Hematopoietic multipotent progenitor cell (in vitro differentiated cells): ENCODE measurements around the gene RNF32. TPM values are rescaled to one million over a fixed set of nuclear protein-coding genes. Genes with fewer than 3 reads are reported as not detected.
"Not testable (repeated sequence)": the region's sequence is repeated elsewhere in the genome, so short reads cannot be mapped to it uniquely, and the experiment has no call there.

ENCODE experiments used
- DNase-seq, 3 donors: peaks; one replicate each; pipeline ENCODE4 v3.0.0-alpha.2; 2011 to 2015; ENCODE audit warnings: low read depth in 2 of 3, low spot score in 2 of 3
- total RNA-seq: library from RNA; depleted of rRNA; stranded (reverse); fragments of >200 nt; gene quantifications from one replicate; pipeline ENCODE4 v1.2.3, GENCODE V29; 2012

RNF32 gene
- total RNA-seq, 1 donor: 0.27 TPM

DNA sequence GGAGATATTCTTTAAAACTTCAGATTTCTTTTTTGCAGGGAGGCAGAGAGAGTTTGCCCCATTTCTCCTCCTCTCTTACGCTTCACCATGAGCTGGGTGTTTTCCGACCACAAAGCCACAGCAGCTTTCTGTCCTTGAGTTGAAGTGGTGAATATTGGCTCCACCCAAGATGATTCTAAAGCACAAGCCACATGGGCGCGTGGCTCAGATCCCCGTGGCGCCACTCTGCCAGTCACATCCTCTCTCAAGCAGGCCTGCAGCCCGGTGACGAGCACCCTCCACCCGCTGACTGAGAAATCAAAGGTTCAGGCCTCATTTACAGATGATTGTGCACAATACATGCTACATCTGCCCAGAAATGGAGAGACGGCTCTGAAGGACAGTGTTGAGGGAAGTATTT, 27.6 kb upstream of the RNF32 start:
- peak; percentile 29 to 60 (median 54) for DNase-seq

DNA sequence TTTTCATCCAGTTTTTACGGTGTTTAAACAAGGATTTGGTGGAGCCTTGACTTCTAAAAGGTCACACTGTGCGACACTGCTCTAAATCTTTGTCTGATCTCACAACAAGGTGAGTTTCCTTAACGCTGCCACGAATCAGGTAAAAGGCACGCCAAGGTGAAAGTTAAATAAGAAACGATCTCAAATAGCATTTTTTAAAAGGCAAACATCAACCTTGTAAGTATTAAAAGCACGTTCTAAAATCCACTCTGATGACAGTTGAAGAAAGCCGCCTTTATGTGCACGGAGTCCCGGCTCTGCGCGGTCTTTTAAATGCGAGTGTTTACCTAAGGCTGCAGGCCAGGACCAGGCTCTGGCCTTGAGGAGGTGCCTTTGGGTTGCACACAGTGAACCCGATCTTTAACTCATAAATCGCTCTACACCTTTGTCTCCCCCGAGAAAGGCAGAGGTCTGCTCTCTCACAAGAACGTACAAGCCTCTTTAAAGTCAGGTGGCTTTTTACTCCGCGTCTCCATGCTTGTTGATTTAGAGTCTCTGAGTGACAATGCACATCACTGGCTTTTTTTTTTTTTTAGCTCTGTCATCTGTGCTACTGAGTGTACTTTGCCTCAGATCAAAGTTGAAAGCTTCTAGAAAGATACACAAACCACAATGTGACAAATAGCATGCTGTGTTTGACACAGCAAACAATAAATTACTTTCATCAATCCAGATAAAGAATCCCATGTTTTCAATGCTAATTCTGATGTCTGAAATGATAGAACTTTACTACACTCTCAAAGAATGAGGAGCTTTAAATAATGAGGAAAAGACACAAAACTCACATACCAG, 25.9 kb upstream of the RNF32 start:
- no peak for DNase-seq

DNA sequence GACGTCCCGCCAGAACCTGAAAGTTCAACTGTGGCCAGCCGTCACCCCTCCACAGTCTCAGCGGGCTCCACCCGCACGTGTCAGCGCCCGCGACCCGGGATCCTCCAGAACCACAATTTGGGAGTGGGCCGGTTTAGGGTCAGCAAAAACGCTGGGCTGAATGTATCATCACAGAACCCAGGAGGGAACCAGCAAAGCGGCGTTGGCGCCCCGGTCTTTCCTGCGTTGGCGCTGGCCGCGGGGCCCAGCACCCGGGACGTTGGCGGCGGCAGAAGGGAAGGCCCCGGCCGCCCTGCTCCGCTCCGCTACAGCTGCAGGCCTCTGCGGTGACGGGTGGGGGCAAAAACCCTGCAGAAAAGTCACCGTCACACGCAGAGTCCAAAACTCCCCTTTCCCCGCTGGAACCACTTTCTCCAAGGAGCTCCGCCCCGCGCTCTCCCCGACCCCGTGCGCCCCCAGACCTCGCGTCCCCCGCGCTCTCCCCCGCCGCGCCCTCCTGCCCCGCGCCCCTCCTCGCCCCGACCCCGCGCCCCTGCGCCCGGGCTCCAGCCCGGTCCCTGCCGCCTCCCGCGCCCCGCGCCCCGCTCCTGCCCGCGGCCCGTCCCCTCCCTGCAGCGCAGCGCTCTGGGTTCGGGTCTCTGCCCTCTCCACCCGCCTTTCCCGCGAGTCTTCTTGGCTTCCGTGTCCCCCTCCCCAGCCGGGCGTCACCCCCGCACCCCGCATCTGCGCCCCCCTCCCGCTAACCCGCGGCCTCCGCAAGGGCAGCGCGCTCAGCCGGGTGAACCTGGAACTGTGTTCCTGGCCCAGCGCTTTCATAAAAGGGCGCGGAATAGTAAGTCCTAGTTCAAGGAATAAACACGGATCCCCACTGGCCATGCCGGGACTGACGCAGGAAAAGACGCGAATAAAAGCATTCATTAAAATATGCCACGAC, 24.0 kb upstream of the RNF32 start:
- no peak for DNase-seq

DNA sequence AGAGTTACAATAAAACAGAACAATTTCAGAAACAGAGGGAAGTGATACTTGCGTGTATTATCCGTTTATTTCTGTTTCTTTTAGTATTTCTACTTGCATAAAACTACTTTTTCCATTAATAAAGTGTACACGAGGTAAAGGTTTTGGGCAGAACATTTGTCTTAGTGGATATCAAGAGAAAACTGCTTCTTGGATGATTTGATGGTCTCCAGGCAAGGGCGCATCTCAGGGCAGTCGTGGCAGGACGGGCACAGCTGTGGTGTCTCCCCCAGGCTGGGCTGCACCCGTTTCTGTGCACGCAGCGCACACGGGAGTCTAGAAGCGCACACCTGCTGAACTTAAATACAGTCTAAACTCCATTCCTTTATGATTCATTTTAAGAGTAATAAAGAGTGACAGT, 23.4 kb upstream of the RNF32 start:
- no peak for DNase-seq

DNA sequence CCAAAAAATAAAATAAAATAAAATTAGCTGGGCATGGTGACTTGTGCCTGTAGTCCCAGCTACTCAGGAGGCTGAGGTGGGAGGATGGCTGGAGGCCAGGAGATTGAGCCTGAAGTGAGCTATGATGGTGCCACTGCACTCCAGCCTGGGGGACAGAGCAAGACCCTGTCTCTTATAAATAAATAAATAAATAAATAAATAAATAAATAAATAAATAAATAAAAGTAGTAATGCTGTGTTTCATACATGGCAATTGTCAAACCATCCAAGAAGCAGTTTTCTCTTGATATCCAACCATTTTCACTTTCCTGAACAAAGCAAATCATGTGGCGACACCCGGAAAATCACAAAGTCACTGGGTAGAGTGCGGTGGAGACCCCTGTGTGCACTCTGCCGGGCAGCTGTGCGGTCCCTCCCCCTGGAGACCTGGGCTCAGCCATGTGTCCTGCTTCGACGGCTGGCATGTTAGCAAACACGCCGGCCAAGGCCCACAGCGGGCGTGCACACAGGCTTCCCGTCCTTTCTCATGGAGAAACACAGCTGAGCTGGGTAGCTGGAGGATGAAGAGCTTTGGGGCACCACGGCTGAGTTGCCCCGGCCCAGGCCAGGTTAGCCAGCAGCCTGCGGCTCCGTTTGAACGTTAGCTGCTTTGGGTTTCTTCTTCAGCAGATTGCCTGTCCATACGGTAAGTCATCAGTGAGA, 22.3 kb upstream of the RNF32 start:
- DNase-seq: no peak

DNA sequence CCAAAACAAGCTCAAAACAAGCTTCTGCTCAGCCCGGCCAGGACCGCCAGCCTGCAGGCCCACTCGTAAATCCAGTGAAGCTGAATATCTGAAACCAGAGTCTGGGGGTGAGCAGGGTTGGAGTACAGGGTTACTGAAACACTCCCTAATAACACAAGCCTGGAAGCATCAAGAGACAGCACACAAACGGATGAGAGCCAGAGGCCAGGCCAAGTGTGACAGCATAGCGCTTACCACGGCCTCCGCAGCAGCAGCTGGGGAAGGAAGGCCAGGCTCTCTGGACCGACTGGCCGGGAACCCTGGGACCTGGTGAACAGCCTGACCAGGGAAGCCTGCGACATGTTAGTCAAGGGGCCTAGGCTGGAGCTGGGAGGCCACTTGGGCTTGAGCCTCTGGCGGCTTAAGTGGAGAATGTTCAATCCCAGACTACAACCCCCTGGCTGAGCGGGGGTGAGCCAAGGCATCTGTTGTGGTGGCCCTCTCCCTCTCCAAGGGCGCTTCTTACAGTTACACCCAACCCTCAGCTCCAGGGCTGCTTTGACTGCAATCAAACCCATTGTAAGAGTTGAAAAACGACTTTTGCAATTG, 21.7 kb upstream of the RNF32 start:
- no peak for DNase-seq

DNA sequence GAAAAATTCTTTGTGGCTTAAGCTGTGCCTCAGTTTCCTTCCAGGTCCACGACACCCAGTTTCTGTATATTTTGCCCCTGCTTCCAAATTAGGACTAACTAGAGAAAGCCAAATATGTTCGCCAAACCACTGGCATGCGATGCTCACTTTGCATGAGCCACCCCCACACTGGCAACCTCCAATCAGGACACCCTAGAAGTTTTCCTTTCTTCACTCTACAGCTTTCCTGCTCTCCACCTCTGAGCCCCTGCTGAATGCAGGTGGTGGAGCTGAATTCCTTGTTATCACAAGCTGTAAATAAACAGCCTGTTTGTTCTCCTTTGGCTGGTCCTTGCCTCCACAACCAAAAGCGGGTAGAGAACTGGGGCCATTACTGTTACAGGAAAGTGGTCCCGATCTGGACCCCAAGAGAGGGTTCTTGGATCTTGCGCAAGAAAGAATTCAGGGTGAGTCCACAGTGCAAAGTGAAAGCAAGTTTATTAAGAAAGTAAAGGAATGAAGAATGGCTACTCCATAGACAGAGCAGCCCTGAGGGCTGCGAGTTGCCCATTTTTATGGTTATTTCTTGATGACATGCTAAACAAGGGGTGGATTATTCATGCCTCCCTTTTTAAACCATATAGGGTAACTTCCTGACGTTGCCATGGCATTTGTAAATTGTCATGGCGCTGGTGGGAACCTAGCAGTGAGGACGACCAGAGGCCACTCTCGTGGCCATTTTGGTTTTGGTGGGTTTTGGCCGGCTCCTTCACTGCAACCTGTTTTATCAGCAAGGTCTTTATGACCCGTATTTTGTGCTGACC, 20.9 kb upstream of the RNF32 start:
- not testable (repeated sequence) for DNase-seq

DNA sequence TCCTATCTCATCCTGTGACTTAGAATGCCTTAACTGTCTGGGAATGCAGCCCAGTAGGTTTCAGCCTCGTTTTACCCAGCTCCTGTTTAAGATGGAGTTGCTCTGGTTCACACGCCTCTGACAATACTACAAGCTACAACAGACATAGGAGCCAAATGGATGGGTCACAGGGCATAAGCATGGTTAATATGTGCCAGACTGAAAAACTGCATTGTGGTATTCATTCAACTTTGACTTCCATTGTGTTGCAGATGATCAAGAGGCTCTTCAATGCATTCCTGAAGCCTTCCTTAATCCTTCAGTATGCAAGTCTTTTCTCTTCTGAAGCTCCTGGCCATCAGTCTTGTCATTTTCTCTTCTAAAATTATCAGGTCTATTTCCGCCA, 20.3 kb upstream of the RNF32 start:
- DNase-seq: no peak

DNA sequence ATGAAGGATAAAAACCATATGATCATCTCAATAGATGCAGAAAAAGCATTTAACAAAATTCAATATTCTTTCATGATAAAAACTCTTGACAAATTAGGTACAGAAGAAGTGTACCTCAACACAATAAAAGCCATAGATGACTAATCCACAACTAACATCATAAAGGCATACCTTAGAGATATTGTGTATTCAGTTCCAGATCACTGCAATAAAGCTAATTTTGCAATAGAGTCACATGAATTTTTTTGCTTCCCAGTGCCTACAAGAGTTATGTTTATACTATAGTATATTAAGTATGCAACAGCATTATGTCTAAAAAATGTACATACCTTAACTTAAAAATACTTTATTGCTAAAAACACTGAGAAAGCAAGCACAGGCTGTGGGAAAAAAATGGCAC, 18.9 kb upstream of the RNF32 start:
- no peak for DNase-seq

DNA sequence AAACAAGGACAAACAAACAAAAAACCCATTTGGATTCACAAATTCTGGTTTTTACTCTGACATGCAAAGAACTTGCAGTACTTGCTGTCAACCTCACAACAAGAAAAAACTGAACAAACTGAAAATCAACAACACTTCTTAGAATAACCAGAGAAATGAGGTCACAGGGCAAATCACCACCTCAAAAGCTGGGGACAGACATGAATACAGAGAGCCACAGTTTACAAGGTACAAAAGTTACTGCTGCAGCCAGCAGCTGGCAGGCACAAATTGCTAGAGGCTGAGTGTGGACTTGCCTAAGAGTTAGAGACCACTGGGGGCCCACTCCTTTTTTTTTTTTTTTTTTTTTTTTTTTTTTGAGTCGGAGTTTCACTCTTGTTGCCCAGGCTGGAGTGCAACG, 15.0 kb upstream of the RNF32 start:
- DNase-seq: no peak

DNA sequence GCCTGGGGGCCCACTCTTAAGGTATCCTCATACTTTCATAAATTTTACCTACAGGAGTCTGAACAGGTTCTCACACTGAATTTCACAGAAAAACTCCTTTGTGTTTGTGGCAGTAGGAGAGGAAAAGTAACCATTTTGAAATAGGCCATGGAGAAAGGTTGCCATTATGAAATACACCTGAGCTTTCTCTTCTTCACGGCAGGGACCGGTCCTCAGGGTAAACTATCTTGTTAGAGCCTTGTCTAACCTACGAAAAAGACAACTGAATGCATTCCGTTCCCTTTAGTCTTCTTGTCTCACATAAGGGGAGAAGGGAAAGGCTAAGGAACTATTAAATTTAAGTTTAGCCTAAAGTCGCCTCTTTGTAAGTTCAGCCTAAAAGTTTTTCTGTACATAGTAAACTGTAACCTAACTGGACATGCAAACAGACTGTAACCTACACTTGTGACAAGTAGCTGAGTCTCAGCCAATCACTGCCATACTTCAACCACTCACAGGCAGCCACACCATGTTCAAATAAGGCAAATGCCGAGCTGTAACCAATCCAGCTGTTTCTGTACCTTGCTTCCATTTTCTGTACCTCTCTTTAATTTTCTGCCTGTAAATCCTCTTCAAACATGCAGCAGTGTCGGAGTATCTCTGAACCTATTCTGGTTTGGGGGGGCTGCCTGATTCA, 14.2 kb upstream of the RNF32 start:
- DNase-seq: no peak

DNA sequence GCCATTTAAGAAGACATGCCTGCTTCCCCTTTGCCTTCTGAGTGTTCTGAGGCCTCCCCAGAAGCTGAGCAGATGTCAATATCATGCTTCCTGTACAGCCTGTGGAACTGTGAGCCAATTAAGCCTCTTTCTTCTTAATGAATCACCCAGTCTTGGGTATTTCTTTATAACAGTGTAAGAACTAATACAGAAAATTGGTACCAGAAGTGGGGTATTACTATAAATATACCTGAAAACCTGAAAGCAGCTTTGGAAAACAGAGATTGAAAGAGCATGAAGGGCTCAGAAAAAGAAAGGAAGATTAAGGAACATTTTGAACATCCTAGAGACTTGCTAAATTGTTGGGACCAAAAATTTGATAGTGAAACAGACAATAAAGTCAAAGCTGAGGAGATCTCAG, 12.0 kb upstream of the RNF32 start:
- no peak for DNase-seq

DNA sequence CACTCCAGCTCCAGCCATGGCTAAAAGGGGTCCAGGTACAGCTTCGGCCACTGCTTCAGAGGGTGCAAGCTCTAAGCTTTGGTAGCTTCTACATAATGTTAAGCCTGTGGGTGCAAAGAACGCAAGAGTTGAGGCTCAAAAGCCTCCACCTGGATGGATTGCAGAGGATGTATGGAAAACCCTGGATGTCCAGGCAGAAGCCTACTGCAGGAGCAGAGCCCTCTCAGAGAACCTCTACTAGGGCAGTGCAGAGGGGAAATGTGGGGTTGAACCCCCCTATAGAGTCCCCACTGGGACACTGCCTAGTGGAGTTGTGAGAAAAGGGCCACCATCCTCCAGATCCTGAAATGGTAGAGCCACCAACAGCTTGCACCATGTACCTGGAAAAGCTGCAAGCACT, 10.7 kb upstream of the RNF32 start:
- DNase-seq: no peak

DNA sequence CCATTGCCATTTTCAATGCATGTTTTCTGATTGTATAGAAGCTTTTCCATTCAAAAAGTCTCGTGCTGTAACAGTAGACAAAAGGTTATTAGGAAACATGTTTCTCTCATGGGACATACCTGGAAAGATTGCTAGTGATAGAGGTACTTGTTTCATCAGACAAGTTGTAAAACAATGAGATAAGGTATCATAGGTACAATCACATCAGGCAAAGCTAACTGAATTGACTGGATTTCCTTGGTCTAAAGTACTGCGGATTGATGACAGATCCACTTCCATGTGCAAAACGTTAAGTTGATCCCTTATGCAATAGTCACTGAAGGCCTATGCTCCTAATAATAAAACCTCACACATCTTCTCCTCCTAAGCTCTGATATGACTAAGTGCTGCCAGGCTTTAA, 6.5 kb upstream of the RNF32 start:
- no peak for DNase-seq

DNA sequence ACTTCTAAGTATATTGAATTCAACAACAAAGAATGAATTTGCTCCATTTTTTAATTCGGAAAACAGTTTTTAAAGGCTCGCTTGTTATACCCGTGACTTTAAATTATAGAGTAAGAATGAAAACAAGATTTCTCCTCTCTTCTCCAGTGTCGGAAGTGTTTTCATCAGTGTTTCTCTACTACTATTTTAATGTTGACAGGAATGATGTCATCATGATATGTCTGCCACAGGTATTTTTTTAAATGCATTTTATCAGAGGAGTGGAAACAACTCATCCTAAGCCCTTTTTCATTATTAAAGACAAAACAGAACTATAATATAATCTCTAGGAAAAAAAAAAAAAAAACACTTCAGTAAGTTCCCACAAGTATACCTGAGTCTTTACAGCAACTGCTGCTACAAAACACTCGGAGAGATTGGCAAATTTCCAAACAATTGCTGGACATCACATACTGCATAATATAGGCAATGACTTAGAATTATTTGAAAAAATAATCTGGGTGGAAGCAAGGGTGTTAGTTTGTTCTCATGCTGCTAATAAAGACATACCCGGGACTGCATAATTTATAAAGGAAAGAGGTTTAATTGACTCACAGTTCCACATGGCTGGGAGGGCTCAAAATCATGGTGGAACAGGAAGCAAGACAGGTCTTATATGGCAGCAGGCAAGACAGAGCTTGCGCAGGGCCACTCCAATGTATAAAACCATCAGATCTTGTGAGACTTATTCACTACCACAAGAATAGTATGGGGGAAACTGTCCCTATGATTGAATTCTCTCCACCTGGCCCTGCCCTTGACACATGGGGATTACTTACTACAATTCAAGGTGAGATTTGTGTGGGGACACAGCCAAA, 4.8 kb upstream of the RNF32 start:
- no peak for DNase-seq

DNA sequence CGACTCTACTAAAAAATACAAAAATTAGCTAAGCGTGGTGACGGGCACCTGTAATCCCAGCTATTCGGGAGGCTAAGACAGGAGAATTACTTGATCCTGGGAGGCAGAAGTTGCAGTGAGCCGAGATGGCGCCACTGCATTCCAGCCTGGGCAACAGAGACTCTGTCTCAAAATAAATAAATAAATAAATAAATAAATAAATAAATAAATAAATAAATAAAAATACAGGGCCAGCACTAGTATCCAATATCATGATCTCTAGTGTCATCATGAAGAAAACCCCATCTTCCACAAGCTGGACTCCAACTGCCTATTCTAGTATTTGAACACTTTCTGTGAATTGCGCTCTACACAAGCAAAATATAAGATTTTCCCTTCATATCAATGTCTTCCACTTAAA, 3.5 kb upstream of the RNF32 start:
- DNase-seq: not testable (repeated sequence)

DNA sequence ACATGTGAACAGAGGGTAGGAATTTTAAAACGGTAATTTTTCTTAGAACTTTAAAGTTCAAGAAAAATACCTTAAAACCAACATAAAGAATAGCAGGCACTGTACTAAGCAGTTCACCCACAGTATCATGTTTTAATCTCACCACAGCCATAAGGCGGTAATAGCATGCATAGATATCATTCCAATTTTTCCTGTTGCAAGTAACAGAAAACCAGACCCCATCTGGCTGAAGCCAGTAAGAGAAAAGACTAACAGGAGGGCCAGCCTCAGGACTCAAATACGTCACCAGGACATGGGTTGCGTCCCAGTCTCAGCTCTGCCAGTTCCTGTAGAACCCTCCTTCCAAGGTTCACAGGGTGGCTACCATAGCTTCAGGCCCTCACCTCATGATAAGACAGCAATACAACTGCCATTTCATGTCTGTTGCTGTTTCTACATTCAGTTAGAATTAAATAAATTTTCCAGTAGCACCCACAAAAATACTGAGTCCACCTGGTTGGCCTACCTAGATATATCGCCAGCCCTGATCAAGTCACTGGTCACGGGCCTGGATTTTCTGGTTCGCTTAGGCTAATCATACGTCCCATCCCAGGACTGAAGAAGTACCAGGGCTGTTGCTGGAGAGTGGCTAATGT, 2.0 kb upstream of the RNF32 start:
- no peak for DNase-seq
